Measurements from ENCODE around the gene INHBE.

DNA sequence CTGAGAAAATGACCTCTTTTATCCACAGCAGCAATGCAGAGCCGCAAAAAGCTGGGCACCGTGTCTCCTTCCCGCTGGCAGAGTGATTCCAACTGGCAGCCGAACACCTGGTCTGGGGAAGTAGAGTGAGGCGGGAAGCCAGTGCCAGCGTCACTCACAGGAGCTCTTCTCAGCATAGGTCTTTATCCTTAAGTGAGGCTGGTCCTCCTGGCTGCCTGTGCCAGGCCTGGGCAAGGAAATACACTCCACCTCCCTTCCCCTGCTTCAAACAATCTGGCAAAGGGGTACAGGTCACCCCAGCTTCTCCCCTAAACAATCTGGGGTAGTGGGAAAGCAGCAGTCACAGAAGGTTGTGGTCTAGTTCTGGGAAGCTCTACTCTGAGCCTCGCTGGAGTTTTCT, 19.8 kb downstream of the INHBE start:
- no peak for TF ChIP-seq CTCF (IDR thresholded peaks at IDR 0.05)
- no peak for TF ChIP-seq EP300 (IDR thresholded peaks at IDR 0.05)
- no peak for TF ChIP-seq POLR2A (IDR thresholded peaks at IDR 0.05)

Data from ovary (tissue), 3 donors.